MM.1S (cell line): ENCODE data around the gene MUC20.
"Not testable (repeated sequence)": the region's sequence is repeated elsewhere in the genome, so short reads cannot be mapped to it uniquely, and the experiment has no call there.

Experiments used
- DNase-seq: peaks from one replicate; pipeline ENCODE4 v3.0.0-alpha.2; 2015
- H2AFZ ChIP-seq: fragments of 300-600 bp; sonication (generic); 2 replicates; pipeline ENCODE4 v1.6.0; 2016; ENCODE audit warnings: antibody characterized with exemption, low read length
- H3F3A ChIP-seq: fragments of 300-600 bp; sonication (generic); 2 replicates; pipeline ENCODE4 v1.6.1; 2016; ENCODE audit warnings: mild to moderate bottlenecking, antibody characterized with exemption, low read length, moderate library complexity, mixed read lengths; ENCODE audit not compliant: insufficient read depth
- H3K27ac ChIP-seq: fragments of 300-600 bp; sonication (generic); 2 replicates; pipeline ENCODE4 v1.5.1; 2016; ENCODE audit warnings: mild to moderate bottlenecking, low read length
- H3K27me3 ChIP-seq: fragments of 300-600 bp; sonication (generic); replicated peaks from 2 replicates; pipeline ENCODE4 v1.6.0; 2016; ENCODE audit warnings: low read length; ENCODE audit not compliant: insufficient read depth
- H3K36me3 ChIP-seq: fragments of 300-600 bp; sonication (generic); replicated peaks from 2 replicates; pipeline ENCODE4 v1.6.1; 2016; ENCODE audit warnings: mild to moderate bottlenecking, low read length, mixed read lengths; ENCODE audit not compliant: insufficient read depth
- H3K4me1 ChIP-seq: fragments of 300-600 bp; sonication (generic); 2 replicates; pipeline ENCODE4 v1.6.1; 2016; ENCODE audit warnings: low read length, mixed read lengths
- H3K4me2 ChIP-seq: fragments of 300-600 bp; sonication (generic); 2 replicates; pipeline ENCODE4 v1.6.0; 2016; ENCODE audit warnings: low read depth, low read length
- H3K4me3 ChIP-seq: fragments of 300-600 bp; sonication (generic); 2 replicates; pipeline ENCODE4 v1.5.1; 2016; ENCODE audit warnings: low read length, mixed read lengths
- H3K79me2 ChIP-seq: fragments of 300-600 bp; sonication (generic); 2 replicates; pipeline ENCODE4 v1.6.1; 2016; ENCODE audit warnings: mixed run types, low read length, mixed read lengths
- H3K9ac ChIP-seq: fragments of 300-600 bp; sonication (generic); 2 replicates; pipeline ENCODE4 v1.6.1; 2016; ENCODE audit warnings: low read length, mixed read lengths
- H3K9me2 ChIP-seq: fragments of 300-600 bp; sonication (generic); replicated peaks from 2 replicates; pipeline ENCODE4 v1.6.1; 2016; ENCODE audit warnings: mild to moderate bottlenecking, low read length, mixed read lengths; ENCODE audit not compliant: insufficient read depth
- H3K9me3 ChIP-seq: fragments of 300-600 bp; sonication (generic); replicated peaks from 2 replicates; pipeline ENCODE4 v1.6.1; 2016; ENCODE audit warnings: mild to moderate bottlenecking, low read length, mixed read lengths; ENCODE audit not compliant: insufficient read depth
- H4K20me1 ChIP-seq: fragments of 300-600 bp; sonication (generic); 2 replicates; pipeline ENCODE4 v1.6.1; 2016; ENCODE audit warnings: mild to moderate bottlenecking, low read length, moderate library complexity, mixed read lengths; ENCODE audit not compliant: insufficient read depth

The MUC20 gene, protein sequence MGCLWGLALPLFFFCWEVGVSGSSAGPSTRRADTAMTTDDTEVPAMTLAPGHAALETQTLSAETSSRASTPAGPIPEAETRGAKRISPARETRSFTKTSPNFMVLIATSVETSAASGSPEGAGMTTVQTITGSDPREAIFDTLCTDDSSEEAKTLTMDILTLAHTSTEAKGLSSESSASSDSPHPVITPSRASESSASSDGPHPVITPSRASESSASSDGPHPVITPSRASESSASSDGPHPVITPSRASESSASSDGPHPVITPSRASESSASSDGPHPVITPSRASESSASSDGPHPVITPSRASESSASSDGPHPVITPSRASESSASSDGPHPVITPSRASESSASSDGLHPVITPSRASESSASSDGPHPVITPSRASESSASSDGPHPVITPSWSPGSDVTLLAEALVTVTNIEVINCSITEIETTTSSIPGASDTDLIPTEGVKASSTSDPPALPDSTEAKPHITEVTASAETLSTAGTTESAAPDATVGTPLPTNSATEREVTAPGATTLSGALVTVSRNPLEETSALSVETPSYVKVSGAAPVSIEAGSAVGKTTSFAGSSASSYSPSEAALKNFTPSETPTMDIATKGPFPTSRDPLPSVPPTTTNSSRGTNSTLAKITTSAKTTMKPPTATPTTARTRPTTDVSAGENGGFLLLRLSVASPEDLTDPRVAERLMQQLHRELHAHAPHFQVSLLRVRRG

DNA sequence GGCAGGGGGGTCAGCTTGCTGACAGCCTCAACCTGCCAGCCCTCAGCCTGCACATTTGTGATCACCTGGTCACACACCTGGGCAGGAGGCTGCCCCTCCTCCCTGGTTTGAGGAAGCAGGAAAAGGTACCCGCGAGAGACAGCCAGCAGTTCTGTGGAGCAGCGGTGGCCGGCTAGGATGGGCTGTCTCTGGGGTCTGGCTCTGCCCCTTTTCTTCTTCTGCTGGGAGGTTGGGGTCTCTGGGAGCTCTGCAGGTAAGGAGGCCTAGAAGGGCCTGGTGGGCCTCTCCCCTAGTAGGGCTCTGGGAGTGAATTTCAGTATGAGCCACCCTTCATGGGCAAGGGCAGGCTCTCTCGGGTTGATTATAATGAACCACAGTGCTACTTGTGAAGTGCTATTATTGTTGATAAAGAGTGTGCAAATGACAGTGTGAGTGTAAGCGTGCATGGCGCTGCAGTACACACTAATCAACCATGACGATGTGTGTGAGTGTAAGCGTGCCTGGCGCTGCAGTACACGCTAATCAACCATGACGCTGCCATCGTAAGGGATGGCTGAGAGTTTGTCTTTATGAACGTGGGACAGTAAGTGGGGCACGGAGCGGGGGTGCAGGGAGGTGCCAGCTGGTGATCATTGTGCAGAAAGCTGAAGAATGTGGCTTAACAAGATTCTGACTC lies at the start of gene MUC20:
Gene MUC20, plus strand, starts transcription at position 148 of the 676 bp plus-strand sequence. Its CDS starts 30 bp downstream, at position 178.
- H3F3A ChIP-seq, H3K4me3 ChIP-seq, H3K9me3 ChIP-seq, H2AFZ ChIP-seq, H3K9ac ChIP-seq, H4K20me1 ChIP-seq, H3K27me3 ChIP-seq, H3K9me2 ChIP-seq, H3K4me2 ChIP-seq, H3K79me2 ChIP-seq, H3K4me1 ChIP-seq, H3K36me3 ChIP-seq, DNase-seq, H3K27ac ChIP-seq: not testable (repeated sequence)

DNA sequence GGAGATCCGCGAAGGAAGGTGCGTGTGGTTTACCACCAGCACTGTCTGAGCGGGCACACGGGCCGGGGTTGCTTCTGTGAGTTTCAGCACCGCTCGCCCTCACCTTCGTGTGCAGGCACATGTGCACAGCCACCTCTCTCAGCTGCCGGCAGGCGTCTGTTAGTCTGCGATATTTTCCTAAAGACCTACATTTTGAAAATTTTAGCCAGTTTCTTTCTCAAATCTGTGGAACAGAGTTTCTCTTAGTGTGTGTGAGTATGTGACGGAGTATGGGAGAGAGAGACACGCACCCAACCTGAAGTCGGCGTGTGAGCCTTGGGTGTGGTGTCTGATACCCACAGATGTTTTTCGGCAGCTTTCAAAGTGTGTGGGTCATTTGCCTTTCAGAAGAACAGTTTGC lies 49.5 kb upstream of the MUC20 start:
- not testable (repeated sequence) for H3F3A ChIP-seq, H4K20me1 ChIP-seq, DNase-seq, H3K79me2 ChIP-seq, H3K9ac ChIP-seq, H3K36me3 ChIP-seq, H3K4me2 ChIP-seq, H3K9me3 ChIP-seq, H3K9me2 ChIP-seq, H3K27me3 ChIP-seq, H2AFZ ChIP-seq, H3K27ac ChIP-seq, H3K4me1 ChIP-seq, H3K4me3 ChIP-seq

GRCh38 chr3:195673711-195674110 lies 47.1 kb upstream of the MUC20 start:
- not testable (repeated sequence) for H3K4me2 ChIP-seq, H3K36me3 ChIP-seq, H3K4me3 ChIP-seq, DNase-seq, H3K4me1 ChIP-seq, H3K79me2 ChIP-seq, H4K20me1 ChIP-seq, H3K9ac ChIP-seq, H3F3A ChIP-seq, H3K9me2 ChIP-seq, H3K27ac ChIP-seq, H2AFZ ChIP-seq, H3K9me3 ChIP-seq, H3K27me3 ChIP-seq

GRCh38 chr3:195678391-195679015 lies 42.3 kb upstream of the MUC20 start:
- H3K4me2 ChIP-seq, H3K27ac ChIP-seq, H3K9ac ChIP-seq, DNase-seq, H3K4me3 ChIP-seq, H3K27me3 ChIP-seq, H3K79me2 ChIP-seq, H3F3A ChIP-seq, H3K9me2 ChIP-seq, H2AFZ ChIP-seq, H3K36me3 ChIP-seq, H3K4me1 ChIP-seq, H3K9me3 ChIP-seq, H4K20me1 ChIP-seq: not testable (repeated sequence)

- not testable (repeated sequence) for H3K9me2 ChIP-seq, H3K4me3 ChIP-seq, H3F3A ChIP-seq, H3K4me2 ChIP-seq, DNase-seq, H2AFZ ChIP-seq, H3K79me2 ChIP-seq, H3K9me3 ChIP-seq, H3K4me1 ChIP-seq, H3K27ac ChIP-seq, H4K20me1 ChIP-seq, H3K36me3 ChIP-seq, H3K9ac ChIP-seq, H3K27me3 ChIP-seq
These were observed 40.1 kb upstream of the MUC20 start for GRCh38 chr3:195680690-195681089.

- H3K27ac ChIP-seq, H3K79me2 ChIP-seq, H2AFZ ChIP-seq, H4K20me1 ChIP-seq, H3K9me2 ChIP-seq, H3K4me3 ChIP-seq, DNase-seq, H3F3A ChIP-seq, H3K9ac ChIP-seq, H3K4me1 ChIP-seq, H3K36me3 ChIP-seq, H3K27me3 ChIP-seq, H3K9me3 ChIP-seq, H3K4me2 ChIP-seq: not testable (repeated sequence)
These were observed 39.2 kb upstream of the MUC20 start for GRCh38 chr3:195681458-195682103.

- not testable (repeated sequence) for H2AFZ ChIP-seq, H3K4me1 ChIP-seq, H3K4me2 ChIP-seq, H3K9me2 ChIP-seq, H3F3A ChIP-seq, H3K27me3 ChIP-seq, H3K9ac ChIP-seq, H3K9me3 ChIP-seq, H3K27ac ChIP-seq, DNase-seq, H3K79me2 ChIP-seq, H3K4me3 ChIP-seq, H3K36me3 ChIP-seq, H4K20me1 ChIP-seq
These were observed 38.6 kb upstream of the MUC20 start for GRCh38 chr3:195682104-195682742.
